KOPT-K1 (cell line): ENCODE data around the gene WBP1L.
"Not testable (repeated sequence)": the region's sequence is repeated elsewhere in the genome, so short reads cannot be mapped to it uniquely, and the experiment has no call there.

Experiments
- H3K27ac ChIP-seq: fragments of 200-600 bp; sonication (generic); 2 replicates; pipeline ENCODE4 v1.5.1; 2016; ENCODE audit warnings: antibody characterized with exemption, mild to moderate bottlenecking, low read depth, low read length; ENCODE audit not compliant: poor library complexity, severe bottlenecking
- H3K36me3 ChIP-seq: fragments of 200-600 bp; sonication (generic); 2 replicates; pipeline ENCODE4 v1.5.1; 2017; ENCODE audit warnings: antibody characterized with exemption, mild to moderate bottlenecking, low read length, moderate library complexity; ENCODE audit not compliant: insufficient read depth
- H3K9me3 ChIP-seq: fragments of 200-600 bp; sonication (generic); 2 replicates; pipeline ENCODE4 v1.5.1; 2017; ENCODE audit warnings: antibody characterized with exemption, low read length, mild to moderate bottlenecking; ENCODE audit not compliant: insufficient read depth, poor library complexity, severe bottlenecking

Gene WBP1L

DNA sequence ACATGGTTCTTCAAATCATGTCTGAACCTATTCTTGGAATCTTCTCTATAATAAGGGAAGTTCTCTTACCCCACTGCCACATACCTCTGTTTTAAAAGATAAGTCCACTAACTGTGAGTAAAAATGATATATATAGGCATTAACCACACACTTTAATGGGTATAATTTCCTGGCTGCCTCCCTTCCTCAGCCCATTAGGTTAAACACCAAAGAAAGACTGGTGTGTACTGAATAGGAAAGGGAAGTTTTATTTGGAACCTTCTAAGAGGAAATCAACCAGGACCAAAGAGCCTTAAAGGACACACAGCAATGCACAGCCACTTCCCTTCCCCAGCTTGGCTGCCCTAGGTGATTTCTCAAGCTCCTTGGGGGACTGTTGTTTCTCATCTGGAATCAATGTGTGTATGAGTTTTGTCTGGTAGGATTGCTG lies 5.0 kb upstream of the WBP1L start:
- Histone ChIP-seq H3K9me3 (no peaks in the 10 kb centered on the region), H3K27ac (no peak overlapping the region), H3K36me3 (peaks cover 48% of the 10 kb centered on the region)

GRCh38 chr10:102740229-102740628 lies 3.5 kb upstream of the WBP1L start:
- H3K36me3 ChIP-seq = peaks cover 32% of the 10 kb centered on the region
- no peak overlapping the region for H3K27ac ChIP-seq
- no peaks in the 10 kb centered on the region for H3K9me3 ChIP-seq

DNA sequence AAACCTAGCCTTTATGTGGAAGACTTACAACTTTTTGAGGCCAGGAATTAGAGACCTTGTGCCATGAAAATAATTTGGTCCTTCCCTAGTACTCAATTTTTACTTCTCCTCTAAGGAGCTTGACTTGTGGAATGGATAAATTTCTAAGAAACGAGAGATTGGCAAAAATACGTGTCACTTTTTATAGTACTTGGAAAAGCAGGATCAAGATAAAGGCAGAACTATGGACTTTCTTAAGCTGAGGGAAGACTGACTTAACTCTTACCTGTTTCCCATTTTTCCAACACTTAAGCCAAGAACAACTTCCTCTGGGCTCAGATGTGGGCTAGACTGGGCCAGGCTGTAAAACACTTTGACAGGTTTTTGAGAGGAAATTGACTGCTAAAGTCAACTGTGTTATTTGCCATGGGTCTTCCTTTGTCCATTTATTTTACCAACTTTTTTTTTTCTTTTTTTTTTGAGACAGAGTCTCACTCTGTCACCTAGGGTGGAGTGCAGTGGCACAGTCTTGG lies 2.0 kb upstream of the WBP1L start:
- Histone ChIP-seq H3K27ac (no peak overlapping the region), H3K9me3 (no peaks in the 10 kb centered on the region), H3K36me3 (peaks cover 18% of the 10 kb centered on the region)

GRCh38 chr10:102742313-102742712 lies 1.4 kb upstream of the WBP1L start:
- not testable (repeated sequence) for H3K9me3 ChIP-seq, H3K27ac ChIP-seq
- H3K36me3 ChIP-seq = peaks cover 15% of the 10 kb centered on the region

DNA sequence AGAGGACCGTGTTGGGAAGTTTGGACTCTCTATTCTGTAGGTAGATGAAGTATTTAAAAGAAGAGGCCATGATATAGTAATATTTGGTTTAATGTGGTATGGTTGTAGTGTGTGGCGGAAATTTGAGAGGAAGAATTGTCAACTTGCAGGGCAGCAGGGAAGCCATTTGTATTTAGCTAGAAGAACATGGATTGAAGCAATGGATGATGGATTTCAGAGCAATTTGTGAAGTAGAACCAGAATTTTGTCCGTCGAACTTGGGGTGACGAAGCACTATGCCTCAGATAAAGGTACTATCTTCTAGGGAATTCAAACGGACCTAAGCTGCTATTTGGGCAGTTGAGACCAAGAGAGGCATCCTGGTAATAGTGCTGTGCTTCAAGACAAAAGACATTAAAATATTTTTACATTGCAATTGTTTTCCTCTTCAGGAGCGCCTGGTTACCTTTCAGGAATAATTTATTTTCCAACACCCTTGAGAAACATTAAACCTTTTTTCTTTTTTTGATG lies 615 bp upstream of the WBP1L start:
- peak overlapping the region; percentile 24 for H3K27ac ChIP-seq
- no peaks in the 10 kb centered on the region for H3K9me3 ChIP-seq
- H3K36me3 ChIP-seq = peaks cover 7% of the 10 kb centered on the region; the same call in 1 of the 2 replicates

GRCh38 chr10:102744374-102745051 lies 765 bp downstream of the WBP1L start:
- H3K27ac ChIP-seq = peak overlapping the region; percentile 85
- H3K9me3 ChIP-seq = no peaks in the 10 kb centered on the region
- H3K36me3 ChIP-seq = no peaks in the 10 kb centered on the region

GRCh38 chr10:102745157-102745556 lies 1.4 kb downstream of the WBP1L start:
- H3K27ac ChIP-seq = peak overlapping the region; percentile 85

DNA sequence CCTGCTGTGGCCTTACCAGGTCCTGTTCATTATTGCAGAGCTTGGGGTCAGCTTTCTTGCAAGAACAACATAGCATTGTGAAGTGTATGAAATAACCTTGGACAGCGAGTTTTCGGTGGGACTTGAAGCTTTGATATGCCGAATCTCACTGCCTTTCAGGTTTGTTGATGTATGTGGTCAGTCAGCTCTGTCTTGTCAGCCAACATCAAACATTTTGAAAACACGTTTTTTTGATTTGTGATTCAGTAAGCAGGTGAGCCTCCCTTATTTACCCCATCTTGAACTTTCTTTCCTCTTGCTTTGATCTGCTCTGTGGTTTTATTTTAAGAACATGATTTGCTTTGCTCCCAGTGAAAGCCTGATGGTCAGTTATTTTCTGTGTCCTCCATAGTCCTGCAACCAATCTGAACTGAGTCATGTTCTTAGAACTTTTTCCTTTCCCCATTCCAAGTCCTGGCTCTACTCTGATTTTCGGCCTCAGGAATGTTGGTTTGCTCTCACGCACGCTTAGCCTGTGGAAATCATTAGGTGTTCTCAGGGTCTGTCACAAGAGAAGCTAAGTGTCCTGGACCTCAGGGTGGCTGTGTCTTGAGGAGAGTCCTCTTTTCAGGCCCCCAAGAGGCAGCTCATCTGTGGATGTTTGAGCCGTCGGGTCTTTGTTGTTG lies 8.7 kb downstream of the WBP1L start:
- Histone ChIP-seq H3K36me3 (no peaks in the 10 kb centered on the region), H3K9me3 (no peaks in the 10 kb centered on the region), H3K27ac (peak overlapping the region; percentile 20)

More at GRCh38 chr10:102745157-102745556, 1.4 kb downstream of the WBP1L start:
- no peaks in the 10 kb centered on the region for H3K9me3 ChIP-seq
- no peaks in the 10 kb centered on the region for H3K36me3 ChIP-seq

DNA sequence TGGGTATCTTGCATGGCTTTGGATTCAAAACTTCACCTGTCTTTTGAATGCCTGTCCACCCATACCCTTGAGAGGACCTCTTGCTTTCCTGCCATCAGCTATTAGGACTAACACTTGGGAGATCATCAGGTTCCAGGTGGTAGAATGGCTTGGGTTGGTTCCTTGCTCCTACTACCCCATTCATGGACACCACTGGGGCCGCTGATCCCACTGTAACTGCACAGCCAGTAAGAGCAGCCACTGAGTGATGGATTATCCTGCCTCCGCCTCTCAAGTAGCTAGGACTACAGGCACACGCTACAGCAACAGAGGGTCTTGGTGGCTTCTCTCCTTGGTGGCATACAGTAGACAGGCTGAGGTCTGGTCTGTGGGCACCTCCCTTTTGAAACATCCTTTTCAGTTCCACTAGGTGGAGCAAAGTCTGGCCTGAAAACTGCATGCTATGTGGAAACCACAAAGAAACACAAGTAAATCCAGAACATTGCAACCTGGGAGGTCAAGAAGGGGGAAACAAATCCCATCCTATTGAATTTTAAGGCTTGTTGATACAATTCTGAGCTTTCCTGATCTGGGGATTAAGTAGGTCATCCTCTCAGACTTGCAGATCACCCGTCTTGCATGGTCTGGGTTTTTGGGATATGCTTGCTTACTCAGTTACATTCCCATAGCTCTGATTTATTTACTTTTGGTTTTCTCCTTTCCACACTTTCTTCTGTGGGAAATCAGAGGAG lies 9.4 kb downstream of the WBP1L start:
- Histone ChIP-seq H3K36me3 (no peaks in the 10 kb centered on the region), H3K27ac (peak overlapping the region; percentile 20), H3K9me3 (no peaks in the 10 kb centered on the region)

DNA sequence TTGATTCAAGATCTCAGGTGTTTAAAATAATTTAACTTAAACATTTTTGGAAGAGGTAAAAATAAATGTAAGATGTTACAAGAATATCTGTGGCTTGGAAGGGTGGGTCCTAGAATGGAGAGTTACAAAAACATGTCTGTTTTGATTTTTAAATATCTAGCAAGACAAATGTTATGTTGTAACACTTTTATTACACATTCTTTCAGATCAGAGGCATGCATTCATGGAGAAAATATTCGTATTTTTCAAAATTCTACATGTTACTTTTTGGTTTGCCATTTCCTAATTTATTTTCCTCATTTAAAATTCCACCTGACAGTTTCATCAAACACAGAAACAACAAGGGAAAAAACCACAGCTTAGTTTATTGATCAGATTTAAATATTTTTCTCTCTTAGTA lies 10.0 kb downstream of the WBP1L start:
- Histone ChIP-seq H3K9me3 (no peaks in the 10 kb centered on the region), H3K36me3 (no peaks in the 10 kb centered on the region), H3K27ac (no peak overlapping the region)

- Histone ChIP-seq H3K9me3 (peaks cover 6% of the 10 kb centered on the region), H3K27ac (no peak overlapping the region), H3K36me3 (peaks cover 4% of the 10 kb centered on the region; the same call in 1 of the 2 replicates)
These were observed 13.6 kb downstream of the WBP1L start for GRCh38 chr10:102757323-102757722.

- Histone ChIP-seq H3K36me3 (peaks cover 4% of the 10 kb centered on the region; the same call in 1 of the 2 replicates), H3K9me3 (peaks cover 6% of the 10 kb centered on the region), H3K27ac (no peak overlapping the region)
These were observed 14.6 kb downstream of the WBP1L start for GRCh38 chr10:102758240-102758932.

GRCh38 chr10:102758933-102759262 lies 15.2 kb downstream of the WBP1L start:
- H3K9me3 ChIP-seq, H3K36me3 ChIP-seq, H3K27ac ChIP-seq: not testable (repeated sequence)

- Histone ChIP-seq H3K9me3 (peaks cover 6% of the 10 kb centered on the region), H3K36me3 (peaks cover 4% of the 10 kb centered on the region; the same call in 1 of the 2 replicates), H3K27ac (no peak overlapping the region)
These were observed 15.9 kb downstream of the WBP1L start for GRCh38 chr10:102759497-102760210.
